HL-60 (cell line): Measurements from ENCODE around the gene MAGI2.
"Not testable (repeated sequence)": the region's sequence is repeated elsewhere in the genome, so short reads cannot be mapped to it uniquely, and the experiment has no call there.

Experiments used
- DNase-seq, 2 experiments: peaks; one replicate each; pipeline ENCODE4 v3.0.0-alpha.2; 2010 to 2020; ENCODE audit warnings: low read depth in 1 of 2, low spot score in 1 of 2
- H3K27ac ChIP-seq: fragments of 250-450 bp; sonication (Bioruptor Pico); replicated peaks from 2 replicates; pipeline ENCODE4 v1.5.1; 2020; ENCODE audit warnings: mild to moderate bottlenecking, moderate library complexity
- H3K27me3 ChIP-seq: fragments of 250-450 bp; sonication (Bioruptor Pico); 2 replicates; pipeline ENCODE4 v1.5.1; 2021; ENCODE audit warnings: mild to moderate bottlenecking, moderate library complexity; ENCODE audit not compliant: insufficient read depth, poor library complexity, severe bottlenecking
- H3K4me3 ChIP-seq: replicated peaks from 2 replicates; pipeline ENCODE4 v1.5.1; 2011; ENCODE audit warnings: mild to moderate bottlenecking, control low read depth, low read length; ENCODE audit not compliant: insufficient read depth
- CTCF ChIP-seq: IDR thresholded peaks from one replicate; pipeline ENCODE4 v1.5.1; 2011; ENCODE audit warnings: low read length, control low read depth, inconsistent platforms; ENCODE audit not compliant: insufficient read depth
- GABPA ChIP-seq: IDR thresholded peaks from 2 replicates; pipeline ENCODE4 v1.6.1; 2012; ENCODE audit warnings: low read depth
- POLR2AphosphoS5 ChIP-seq: IDR thresholded peaks from 2 replicates; pipeline ENCODE4 v1.6.1; 2012; ENCODE audit warnings: low read depth
- REST ChIP-seq: IDR thresholded peaks from 2 replicates; pipeline ENCODE4 v1.6.1; 2012; ENCODE audit warnings: low read depth; ENCODE audit not compliant: insufficient replicate concordance
- SPI1 ChIP-seq: IDR thresholded peaks from 2 replicates; pipeline ENCODE4 v1.6.1; 2012; ENCODE audit warnings: low read depth, mild to moderate bottlenecking, borderline replicate concordance

Gene MAGI2

GRCh38 chr7:78968951-78969350 lies 484.5 kb downstream of the MAGI2 start:
- TF ChIP-seq CTCF (no peak), GABPA (no peak), SPI1 (no peak), POLR2AphosphoS5 (no peak), REST (no peak)
- Histone ChIP-seq H3K27me3 (no peaks in the 10 kb centered on the region), H3K4me3 (no peak overlapping the region), H3K27ac (no peak overlapping the region)
- no peak for DNase-seq

GRCh38 chr7:78967561-78967960 lies 485.9 kb downstream of the MAGI2 start:
- H3K4me3 ChIP-seq, H3K27ac ChIP-seq, H3K27me3 ChIP-seq, DNase-seq: not testable (repeated sequence)

GRCh38 chr7:78967046-78967445 lies 486.4 kb downstream of the MAGI2 start:
- TF ChIP-seq REST (no peak), POLR2AphosphoS5 (no peak), SPI1 (no peak), CTCF (no peak), GABPA (no peak)
- DNase-seq = no peak
- Histone ChIP-seq H3K27me3 (no peaks in the 10 kb centered on the region), H3K4me3 (no peak overlapping the region), H3K27ac (no peak overlapping the region)

- DNase-seq = no peak
- Histone ChIP-seq H3K4me3 (no peak overlapping the region), H3K27ac (no peak overlapping the region), H3K27me3 (no peaks in the 10 kb centered on the region)
- no peak for TF ChIP-seq CTCF
- no peak for TF ChIP-seq REST
- TF ChIP-seq POLR2AphosphoS5 = no peak
- TF ChIP-seq GABPA = no peak
- TF ChIP-seq SPI1 = no peak
These were observed 494.0 kb downstream of the MAGI2 start for GRCh38 chr7:78959477-78959876.
